K562 (cell line): Measurements from ENCODE around the gene OR8B12. TPM values are rescaled to one million over a fixed set of nuclear protein-coding genes. Genes with fewer than 3 reads are reported as not detected.

Experiments
- ATAC-seq: fragments of 200-7000 bp; cut with Tn5 transposase; 3 replicates; pipeline ENCODE4 v1.9.1; 2020; ENCODE audit warnings: moderate library complexity
- BruUV-seq: library from RNA; stranded (reverse); fragments of 400-500 nt; replicated peaks from 2 replicates; lab custom pipeline; 2021; lab: Mats Ljungman, UMichigan
- CTCF ChIA-PET: fragments of 300-600 bp; formaldehyde crosslinking; extraction: SDS; loops from one replicate; lab custom pipeline; 2021; ENCODE audit warnings: low intra/inter-chr PET ratio; lab: Yijun Ruan, JAX
- POLR2A ChIA-PET: fragments of 300-600, 350-650 bp; sonication (Branson Sonifier 250); formaldehyde crosslinking; extraction: SDS; loops from one replicate; lab custom pipeline; 2021; ENCODE audit warnings: antibody characterized with exemption, inconsistent platforms; lab: Yijun Ruan, JAX
- DNase-seq, 4 experiments: peaks; one replicate each; pipeline versions ENCODE4 v3.0.0 to v3.0.0-alpha.2; 2011 to 2018; ENCODE audit warnings: low spot score in 3 of 4, mixed read lengths in 3 of 4; ENCODE audit errors: extremely low read depth in 1 of 4
- FAIRE-seq: peaks from 2 replicates; lab custom pipeline; 2011; peaks lifted over from hg19 to GRCh38; lab: Jason Lieb, UNC
- H2AFZ ChIP-seq: 2 replicates; pipeline ENCODE4 v1.6.0; 2011; ENCODE audit warnings: low read depth, low read length, control low read depth, inconsistent platforms
- H3K27ac ChIP-seq: fragments of 200-600 bp; 3 replicates; pipeline ENCODE4 v1.8.0; 2011; ENCODE audit warnings: low read depth, mild to moderate bottlenecking, control low read depth, inconsistent platforms, low read length, moderate library complexity, mixed read lengths; ENCODE audit errors: extremely low read depth
- H3K27me3 ChIP-seq, 2 experiments: fragments of 300-600 bp in 1 of 2; 2 replicates in 1 of 2; 3 replicates in 1 of 2; pipeline versions ENCODE4 v1.6.0 to v1.8.0; 2011; ENCODE audit warnings: inconsistent platforms in 2 of 2, low read length in 2 of 2, mild to moderate bottlenecking in 1 of 2, mixed read lengths in 1 of 2, moderate library complexity in 1 of 2; ENCODE audit not compliant: control insufficient read depth in 2 of 2, insufficient read depth in 2 of 2
- H3K36me3 ChIP-seq: fragments of 300-600 bp; 3 replicates; pipeline ENCODE4 v1.8.0; 2011; ENCODE audit warnings: mild to moderate bottlenecking, low read length, inconsistent platforms; ENCODE audit not compliant: control insufficient read depth, insufficient read depth
- H3K4me1 ChIP-seq, 2 experiments: fragments of 200-600 bp in 1 of 2; replicated peaks in 1 of 2; 2 replicates in 1 of 2; 3 replicates in 1 of 2; pipeline versions ENCODE4 v1.5.1 to v1.8.0; 2011; ENCODE audit warnings: inconsistent platforms in 2 of 2, low read length in 2 of 2, mild to moderate bottlenecking in 1 of 2, mixed read lengths in 1 of 2, moderate library complexity in 1 of 2; ENCODE audit not compliant: control insufficient read depth in 2 of 2, insufficient read depth in 2 of 2
- H3K4me2 ChIP-seq: 2 replicates; pipeline ENCODE4 v1.6.1; 2011; ENCODE audit warnings: low read length, control low read depth, inconsistent platforms, mixed read lengths; ENCODE audit not compliant: insufficient read depth
- H3K4me3 ChIP-seq: fragments of 200-600 bp; sonication (generic), shearing (Covaris generic); 2 replicates; pipeline ENCODE4 v1.5.1; 2016; ENCODE audit warnings: control low read depth, inconsistent platforms
- H3K79me2 ChIP-seq: fragments of 200-600 bp; 3 replicates; pipeline ENCODE4 v1.8.0; 2011; ENCODE audit warnings: low read length, inconsistent platforms; ENCODE audit not compliant: control insufficient read depth, insufficient read depth
- H3K9ac ChIP-seq, 2 experiments: 2 replicates each; pipeline versions ENCODE4 v1.6.0 to v1.6.1; 2011; ENCODE audit warnings: low read depth in 2 of 2, low read length in 2 of 2, control low read depth in 1 of 2, inconsistent platforms in 1 of 2, mild to moderate bottlenecking in 1 of 2, mixed read lengths in 1 of 2; ENCODE audit not compliant: insufficient read depth in 1 of 2
- H3K9me1 ChIP-seq: one replicate; pipeline ENCODE4 v1.6.0; 2011; ENCODE audit warnings: inconsistent platforms, mild to moderate bottlenecking, low read length, moderate library complexity; ENCODE audit not compliant: control insufficient read depth, insufficient read depth
- H3K9me3 ChIP-seq: replicated peaks from 2 replicates; pipeline ENCODE4 v1.5.1; 2011; ENCODE audit warnings: low read depth, low read length, inconsistent platforms; ENCODE audit not compliant: control insufficient read depth, insufficient read depth
- H4K20me1 ChIP-seq: replicated peaks from 2 replicates; pipeline ENCODE4 v1.6.1; 2011; ENCODE audit warnings: low read length, inconsistent platforms, mixed read lengths; ENCODE audit not compliant: control insufficient read depth, insufficient read depth
- ATF4 ChIP-seq: fragments of 450-650 bp; formaldehyde crosslinking; IDR thresholded peaks from 2 replicates; pipeline ENCODE4 v1.4.0; 2022; ENCODE audit warnings: mild to moderate bottlenecking, moderate library complexity
- BACH1 ChIP-seq: fragments of 200-800 bp; sonication (Bioruptor generic); IDR thresholded peaks from 2 replicates; pipeline ENCODE4 v1.6.1; 2016; ENCODE audit warnings: missing genetic modification characterization, missing compliant biosample characterization
- KLF6 ChIP-seq: fragments of 250-450 bp; sonication (Bioruptor Pico); IDR thresholded peaks from 2 replicates; pipeline ENCODE4 v1.4.0; 2020; ENCODE audit warnings: mild to moderate bottlenecking, moderate library complexity, borderline replicate concordance
- MAX ChIP-seq: sonication (generic); formaldehyde crosslinking; IDR thresholded peaks from 2 replicates; pipeline ENCODE4 v1.9.0; 2022; ENCODE audit warnings: mild to moderate bottlenecking, missing genetic modification reagents
- MEIS2 ChIP-seq: fragments of 450-650 bp; IDR thresholded peaks from 2 replicates; pipeline ENCODE4 v1.6.1; 2014; ENCODE audit warnings: mild to moderate bottlenecking; ENCODE audit not compliant: partially characterized antibody
- PRPF4 ChIP-seq: fragments of 200-400 bp; formaldehyde crosslinking; IDR thresholded peaks from one replicate; pipeline ENCODE4 v1.6.1; 2017; ENCODE audit warnings: low read length, low read depth, mild to moderate bottlenecking; ENCODE audit not compliant: insufficient read depth, poor library complexity, severe bottlenecking
- PTBP1 ChIP-seq: fragments of 200-400 bp; formaldehyde crosslinking; IDR thresholded peaks from 2 replicates; pipeline ENCODE4 v1.6.1; 2017; ENCODE audit warnings: low read depth, low read length
- SMARCA4 ChIP-seq: fragments of 450-650 bp; IDR thresholded peaks from 2 replicates; pipeline ENCODE4 v1.6.1; 2016
- TEAD1 ChIP-seq, 2 experiments: fragments of 450-650 bp in 1 of 2; sonication (generic) in 1 of 2; formaldehyde crosslinking; IDR thresholded peaks; 2 replicates each; pipeline versions ENCODE4 v1.4.0 to v1.8.0; 2020 to 2022; ENCODE audit warnings: mild to moderate bottlenecking in 2 of 2, missing genetic modification reagents in 1 of 2
- ZC3H8 ChIP-seq: fragments of 450-650 bp; IDR thresholded peaks from 2 replicates; pipeline ENCODE4 v1.6.1; 2017
- ZKSCAN1 ChIP-seq: fragments of 150-350 bp; IDR thresholded peaks from 2 replicates; pipeline ENCODE4 v1.6.1; 2016; ENCODE audit warnings: low read depth, low read length
- ZNF311 ChIP-seq: fragments of 250-450 bp; sonication (Bioruptor Pico); IDR thresholded peaks from 2 replicates; pipeline ENCODE4 v1.4.0; 2020; ENCODE audit warnings: mild to moderate bottlenecking, moderate library complexity
- ZNF780A ChIP-seq: fragments of 250-450 bp; sonication (Bioruptor Pico); IDR thresholded peaks from 2 replicates; pipeline ENCODE4 v1.5.0; 2021; ENCODE audit warnings: mild to moderate bottlenecking
- ZZZ3 ChIP-seq: fragments of 450-650 bp; IDR thresholded peaks from 2 replicates; pipeline ENCODE4 v1.6.1; 2016; ENCODE audit warnings: antibody characterized with exemption, mild to moderate bottlenecking, moderate library complexity
- WGBS: fragments of 100-300 bp; shearing (Covaris generic); methylation state at CpG from one replicate; pipeline ENCODE4 v1.1.6; 2016; ENCODE audit warnings: low coverage, mixed read lengths; ENCODE audit not compliant: insufficient coverage; ENCODE audit errors: missing lambda C conversion rate; 5-methylcytosine and 5-hydroxymethylcytosine counted together
- in situ Hi-C: fragments of 300-500 bp; cut with MboI; formaldehyde crosslinking; loops from 4 replicates; pipeline ENCODE4 v1.15.0; 2018; ENCODE audit warnings: inconsistent platforms, mixed read lengths
- intact Hi-C: fragments of 100-400 bp; cut with micrococcal nuclease; formaldehyde crosslinking; loops from 2 replicates; pipeline ENCODE4 v1.14.2; 2022
- polyA plus RNA-seq, 8 experiments: library from polyadenylated mRNA; depleted of rRNA in 4 of 8; stranded (reverse) in 5 of 8; unstranded in 3 of 8; fragments of >200 nt; fragmentation: Nextera tagmentation in 2 of 8; fragmentation: Illumina TruSeq in 1 of 8; extraction: Ambion mirVana in 2 of 8; extraction: Trizol in 1 of 8; gene quantifications; 2 replicates each; pipeline versions ENCODE4 v1.2.1 to v1.2.3, GENCODE V29; 2011 to 2014; ENCODE audit warnings: inconsistent platforms in 1 of 8, missing spikeins in 1 of 8
- total RNA-seq, 7 experiments: library from RNA; depleted of rRNA in 6 of 7; stranded (reverse); fragments of >200 nt in 6 of 7; fragmentation: Illumina TruSeq in 2 of 7; extraction: Trizol in 2 of 7; gene quantifications; 2 replicates each; pipeline versions ENCODE4 v1.2.1 to v1.2.3, GENCODE V29; 2011 to 2021; ENCODE audit warnings: low replicate concordance in 1 of 7
- TF ChIP-seq, protein P1 (sequence below): fragments of 450-650 bp; IDR thresholded peaks from 2 replicates; pipeline ENCODE4 v1.7.0; 2016; ENCODE audit warnings: borderline replicate concordance
- TF ChIP-seq, protein P2 (sequence below): fragments of 450-650 bp; IDR thresholded peaks from 2 replicates; pipeline ENCODE4 v1.6.1; 2018; ENCODE audit not compliant: partially characterized antibody

Gene OR8B12
- total and polyA plus RNA-seq, 9 of the 15 experiments (the other 6 are each of a cell fraction or from before 2014, with no cell fraction given), result 0.06 TPM; not detected in 8

DNA sequence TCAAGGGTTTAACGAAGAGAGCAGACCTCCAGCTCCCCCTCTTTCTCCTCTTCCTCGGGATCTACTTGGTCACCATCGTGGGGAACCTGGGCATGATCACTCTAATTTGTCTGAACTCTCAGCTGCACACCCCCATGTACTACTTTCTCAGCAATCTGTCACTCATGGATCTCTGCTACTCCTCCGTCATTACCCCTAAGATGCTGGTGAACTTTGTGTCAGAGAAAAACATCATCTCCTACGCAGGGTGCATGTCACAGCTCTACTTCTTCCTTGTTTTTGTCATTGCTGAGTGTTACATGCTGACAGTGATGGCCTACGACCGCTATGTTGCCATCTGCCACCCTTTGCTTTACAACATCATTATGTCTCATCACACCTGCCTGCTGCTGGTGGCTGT is 26.7 kb upstream of the OR8B12 start (continued):
- TF ChIP-seq, protein P1, sequence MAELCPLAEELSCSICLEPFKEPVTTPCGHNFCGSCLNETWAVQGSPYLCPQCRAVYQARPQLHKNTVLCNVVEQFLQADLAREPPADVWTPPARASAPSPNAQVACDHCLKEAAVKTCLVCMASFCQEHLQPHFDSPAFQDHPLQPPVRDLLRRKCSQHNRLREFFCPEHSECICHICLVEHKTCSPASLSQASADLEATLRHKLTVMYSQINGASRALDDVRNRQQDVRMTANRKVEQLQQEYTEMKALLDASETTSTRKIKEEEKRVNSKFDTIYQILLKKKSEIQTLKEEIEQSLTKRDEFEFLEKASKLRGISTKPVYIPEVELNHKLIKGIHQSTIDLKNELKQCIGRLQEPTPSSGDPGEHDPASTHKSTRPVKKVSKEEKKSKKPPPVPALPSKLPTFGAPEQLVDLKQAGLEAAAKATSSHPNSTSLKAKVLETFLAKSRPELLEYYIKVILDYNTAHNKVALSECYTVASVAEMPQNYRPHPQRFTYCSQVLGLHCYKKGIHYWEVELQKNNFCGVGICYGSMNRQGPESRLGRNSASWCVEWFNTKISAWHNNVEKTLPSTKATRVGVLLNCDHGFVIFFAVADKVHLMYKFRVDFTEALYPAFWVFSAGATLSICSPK, result no peak
- TF ChIP-seq PTBP1 (no peak), MAX (CRISPR knock-in tag) (no peak), ZNF311 (CRISPR knock-in tag) (no peak), TEAD1 (CRISPR knock-in tag; IDR thresholded peaks at IDR 0.05) (no peak)

DNA sequence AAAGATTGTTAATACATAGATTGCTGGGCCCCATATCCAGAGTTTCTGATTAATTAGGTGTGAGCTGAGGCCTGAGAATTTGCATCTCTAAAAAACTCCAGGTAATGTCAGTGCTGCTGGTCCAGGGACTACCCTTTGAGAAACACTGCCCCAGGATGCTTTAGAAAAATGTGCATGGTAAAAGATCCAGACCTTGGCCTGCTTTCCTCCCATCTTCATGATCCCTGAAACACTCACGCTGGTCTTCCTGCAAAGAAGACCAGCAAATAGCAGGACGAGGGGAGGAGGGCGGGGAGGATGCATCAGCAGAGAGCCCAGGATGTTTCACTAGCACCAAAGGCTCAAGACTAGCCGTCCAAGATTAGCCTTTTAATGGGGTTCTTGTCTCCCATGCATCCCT is 26.2 kb upstream of the OR8B12 start, which contains the start of gene OR8A1:
Gene OR8A1, plus strand, starts transcription at position 301 of the 400 bp plus-strand sequence. CDS start 123 bp downstream, outside the sequence.
- Histone ChIP-seq H2AFZ (no peak within 1 kb of the TSS), H3K36me3 (no peaks in the 10 kb centered on the region), H3K4me3 (no peak within 1 kb of the TSS), H3K27ac (no peak within 1 kb of the TSS), H3K9me3 (no peaks in the 10 kb centered on the region), H4K20me1 (no peaks in the 10 kb centered on the region), H3K4me1 (no peaks in the 10 kb centered on the region), H3K9ac (no peak within 1 kb of the TSS), H3K27me3 (peaks cover 0 to 9% of the 10 kb centered on the region in 2 experiments; a peak in 1 of 5 replicates), H3K79me2 (no peaks in the 10 kb centered on the region), H3K9me1 (no peaks in the 10 kb centered on the region), H3K4me2 (no peak within 1 kb of the TSS)
- in situ Hi-C loops, result no loop called here
- no peak for DNase-seq
- no peak for FAIRE-seq
- no peak for ATAC-seq
- intact Hi-C loops, result no loop called here
- 10% methylated on average over 3 of the region's 4 CpGs for WGBS
- ChIA-PET POLR2A (no interaction called here), CTCF (no interaction called here)
- BruUV-seq, result no TSS peak
- TF ChIP-seq SMARCA4 (no peak), ATF4 (no peak), ZKSCAN1 (no peak), PRPF4 (no peak), ZNF780A (CRISPR knock-in tag) (no peak), KLF6 (CRISPR knock-in tag) (no peak), ZZZ3 (no peak), ZC3H8 (no peak), BACH1 (no peak), MEIS2 (no peak)
- TF ChIP-seq, protein P2, sequence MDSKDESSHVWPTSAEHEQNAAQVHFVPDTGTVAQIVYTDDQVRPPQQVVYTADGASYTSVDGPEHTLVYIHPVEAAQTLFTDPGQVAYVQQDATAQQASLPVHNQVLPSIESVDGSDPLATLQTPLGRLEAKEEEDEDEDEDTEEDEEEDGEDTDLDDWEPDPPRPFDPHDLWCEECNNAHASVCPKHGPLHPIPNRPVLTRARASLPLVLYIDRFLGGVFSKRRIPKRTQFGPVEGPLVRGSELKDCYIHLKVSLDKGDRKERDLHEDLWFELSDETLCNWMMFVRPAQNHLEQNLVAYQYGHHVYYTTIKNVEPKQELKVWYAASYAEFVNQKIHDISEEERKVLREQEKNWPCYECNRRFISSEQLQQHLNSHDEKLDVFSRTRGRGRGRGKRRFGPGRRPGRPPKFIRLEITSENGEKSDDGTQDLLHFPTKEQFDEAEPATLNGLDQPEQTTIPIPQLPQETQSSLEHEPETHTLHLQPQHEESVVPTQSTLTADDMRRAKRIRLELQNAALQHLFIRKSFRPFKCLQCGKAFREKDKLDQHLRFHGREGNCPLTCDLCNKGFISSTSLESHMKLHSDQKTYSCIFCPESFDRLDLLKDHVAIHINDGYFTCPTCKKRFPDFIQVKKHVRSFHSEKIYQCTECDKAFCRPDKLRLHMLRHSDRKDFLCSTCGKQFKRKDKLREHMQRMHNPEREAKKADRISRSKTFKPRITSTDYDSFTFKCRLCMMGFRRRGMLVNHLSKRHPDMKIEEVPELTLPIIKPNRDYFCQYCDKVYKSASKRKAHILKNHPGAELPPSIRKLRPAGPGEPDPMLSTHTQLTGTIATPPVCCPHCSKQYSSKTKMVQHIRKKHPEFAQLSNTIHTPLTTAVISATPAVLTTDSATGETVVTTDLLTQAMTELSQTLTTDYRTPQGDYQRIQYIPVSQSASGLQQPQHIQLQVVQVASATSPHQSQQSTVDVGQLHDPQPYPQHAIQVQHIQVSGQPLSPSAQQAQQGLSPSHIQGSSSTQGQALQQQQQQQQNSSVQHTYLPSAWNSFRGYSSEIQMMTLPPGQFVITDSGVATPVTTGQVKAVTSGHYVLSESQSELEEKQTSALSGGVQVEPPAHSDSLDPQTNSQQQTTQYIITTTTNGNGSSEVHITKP, result no peak
